H9 (cell line): ENCODE measurements around the gene DDX47. TPM values are rescaled to one million over a fixed set of nuclear protein-coding genes. Genes with fewer than 3 reads are reported as not detected.

Experiments used
- DNase-seq: peaks from one replicate; pipeline ENCODE4 v3.0.0-alpha.2; 2017
- H2AFZ ChIP-seq: one replicate; pipeline ENCODE4 v1.6.1; 2013; ENCODE audit warnings: mild to moderate bottlenecking, low read length, control low read depth, moderate library complexity
- H2AK5ac ChIP-seq: 2 replicates; pipeline ENCODE4 v1.6.1; 2013; ENCODE audit warnings: low read length, control low read depth, mixed read lengths; ENCODE audit not compliant: insufficient read length
- H2BK120ac ChIP-seq: one replicate; pipeline ENCODE4 v1.6.1; 2013; ENCODE audit warnings: low read depth, mild to moderate bottlenecking, low read length, control low read depth, inconsistent platforms; ENCODE audit not compliant: poor library complexity, severe bottlenecking
- H2BK12ac ChIP-seq: 2 replicates; pipeline ENCODE4 v1.6.1; 2013; ENCODE audit warnings: low read length, control low read depth, mixed read lengths, low read depth; ENCODE audit not compliant: insufficient read length
- H2BK15ac ChIP-seq: 2 replicates; pipeline ENCODE4 v1.6.1; 2013; ENCODE audit warnings: low read depth, low read length, control low read depth
- H2BK20ac ChIP-seq: one replicate; pipeline ENCODE4 v1.6.1; 2013; ENCODE audit warnings: low read depth, mild to moderate bottlenecking, low read length, control low read depth, inconsistent platforms; ENCODE audit not compliant: poor library complexity, severe bottlenecking
- H2BK5ac ChIP-seq: 2 replicates; pipeline ENCODE4 v1.6.1; 2013; ENCODE audit warnings: low read length, control low read depth, mixed read lengths; ENCODE audit not compliant: insufficient read length
- H3K14ac ChIP-seq: 2 replicates; pipeline ENCODE4 v1.6.1; 2013; ENCODE audit warnings: low read length, control low read depth; ENCODE audit not compliant: insufficient read depth
- H3K18ac ChIP-seq: 2 replicates; pipeline ENCODE4 v1.6.1; 2013; ENCODE audit warnings: low read depth, mild to moderate bottlenecking, mixed read lengths, low read length, control low read depth; ENCODE audit not compliant: insufficient read length
- H3K23ac ChIP-seq: 2 replicates; pipeline ENCODE4 v1.6.1; 2013; ENCODE audit warnings: low read length, control low read depth, mixed read lengths, low read depth; ENCODE audit not compliant: insufficient read length
- H3K23me2 ChIP-seq: 2 replicates; pipeline ENCODE4 v1.6.1; 2013; ENCODE audit warnings: low read depth, mild to moderate bottlenecking, mixed read lengths, low read length, control low read depth; ENCODE audit not compliant: insufficient read length, poor library complexity, severe bottlenecking
- H3K27ac ChIP-seq: 2 replicates; pipeline ENCODE4 v1.5.1; 2013; ENCODE audit warnings: low read length, control low read depth, mixed read lengths, low read depth; ENCODE audit not compliant: insufficient read length
- H3K27me3 ChIP-seq: 2 replicates; pipeline ENCODE4 v1.6.1; 2013; ENCODE audit warnings: low read length, control low read depth, inconsistent platforms; ENCODE audit not compliant: insufficient read depth
- H3K4ac ChIP-seq: 2 replicates; pipeline ENCODE4 v1.6.1; 2013; ENCODE audit warnings: low read depth, mild to moderate bottlenecking, control low read depth, inconsistent platforms, low read length, moderate library complexity
- H3K4me1 ChIP-seq: 2 replicates; pipeline ENCODE4 v1.6.1; 2013; ENCODE audit warnings: low read length, control low read depth, inconsistent platforms; ENCODE audit not compliant: insufficient read depth
- H3K4me2 ChIP-seq: 2 replicates; pipeline ENCODE4 v1.6.1; 2013; ENCODE audit warnings: low read length, control low read depth, mixed read lengths; ENCODE audit not compliant: insufficient read length, insufficient read depth
- H3K56ac ChIP-seq: 2 replicates; pipeline ENCODE4 v1.6.1; 2013; ENCODE audit warnings: low read depth, mild to moderate bottlenecking, mixed read lengths, low read length, control low read depth; ENCODE audit not compliant: insufficient read length
- H3K79me1 ChIP-seq: 2 replicates; pipeline ENCODE4 v1.6.1; 2013; ENCODE audit warnings: low read depth, mild to moderate bottlenecking, moderate library complexity, low read length, control low read depth, inconsistent platforms; ENCODE audit not compliant: insufficient read depth, poor library complexity, severe bottlenecking
- H3K79me2 ChIP-seq: 2 replicates; pipeline ENCODE4 v1.6.1; 2013; ENCODE audit warnings: low read length, control low read depth, inconsistent platforms; ENCODE audit not compliant: insufficient read depth
- H3K9ac ChIP-seq: 2 replicates; pipeline ENCODE4 v1.6.1; 2013; ENCODE audit warnings: low read length, control low read depth, mixed read lengths; ENCODE audit not compliant: insufficient read length; ENCODE audit errors: extremely low read depth
- H3K9me3 ChIP-seq: one replicate; pipeline ENCODE4 v1.6.1; 2013; ENCODE audit warnings: low read depth, low read length, inconsistent platforms; ENCODE audit not compliant: control insufficient read depth
- H3T11ph ChIP-seq: one replicate; pipeline ENCODE4 v1.6.1; 2013; ENCODE audit warnings: mild to moderate bottlenecking, low read length, control low read depth, inconsistent platforms
- H4K20me1 ChIP-seq: one replicate; pipeline ENCODE4 v1.6.1; 2013; ENCODE audit not compliant: control insufficient read depth, insufficient read length, insufficient read depth
- H4K5ac ChIP-seq: 2 replicates; pipeline ENCODE4 v1.6.1; 2013; ENCODE audit warnings: low read depth, mild to moderate bottlenecking, mixed read lengths, low read length, control low read depth; ENCODE audit not compliant: insufficient read length
- H4K8ac ChIP-seq: replicated peaks from 2 replicates; pipeline ENCODE4 v1.6.1; 2013; ENCODE audit warnings: low read length, control low read depth, mixed read lengths, low read depth; ENCODE audit not compliant: insufficient read length
- H4K91ac ChIP-seq: 2 replicates; pipeline ENCODE4 v1.6.1; 2013; ENCODE audit warnings: low read depth, mild to moderate bottlenecking, moderate library complexity, mixed read lengths, low read length, control low read depth; ENCODE audit not compliant: insufficient read length
- H3K27ac Mint-ChIP-seq, 3 experiments: 2 replicates in 2 of 3; 3 replicates in 1 of 3; pipeline ENCODE4 v1.8.0; 2020 to 2021; ENCODE audit warnings: mixed read lengths in 3 of 3, mild to moderate bottlenecking in 1 of 3, moderate library complexity in 1 of 3
- H3K27me3 Mint-ChIP-seq: 2 replicates; pipeline ENCODE4 v1.8.0; 2021; ENCODE audit warnings: low read depth, mild to moderate bottlenecking, moderate library complexity, mixed read lengths
- H3K36me3 Mint-ChIP-seq, 3 experiments: 2 replicates in 2 of 3; 3 replicates in 1 of 3; pipeline ENCODE4 v1.8.0; 2020 to 2021; ENCODE audit warnings: low read depth in 3 of 3, mixed read lengths in 3 of 3; ENCODE audit not compliant: insufficient read depth in 1 of 3
- H3K4me1 Mint-ChIP-seq, 2 experiments: 2 replicates each; pipeline ENCODE4 v1.8.0; 2020; ENCODE audit warnings: mixed read lengths in 2 of 2
- H3K4me3 Mint-ChIP-seq, 2 experiments: 2 replicates in 1 of 2; 3 replicates in 1 of 2; pipeline ENCODE4 v1.8.0; 2020 to 2021; ENCODE audit warnings: mild to moderate bottlenecking in 2 of 2, mixed read lengths in 2 of 2, moderate library complexity in 1 of 2
- H3K9me3 Mint-ChIP-seq, 2 experiments: 2 replicates in 1 of 2; 3 replicates in 1 of 2; pipeline ENCODE4 v1.8.0; 2020; ENCODE audit warnings: mild to moderate bottlenecking in 2 of 2, mixed read lengths in 2 of 2, moderate library complexity in 1 of 2
- WGBS: extraction: QIAGEN DNeasy Blood & Tissue Kit; methylation state at CpG from one replicate; pipeline ENCODE4 v1.1.7; 2013; ENCODE audit warnings: missing lambda C conversion rate, low lambda C conversion rate, mixed read lengths; ENCODE audit not compliant: insufficient read length; ENCODE audit errors: extremely low coverage; 5-methylcytosine and 5-hydroxymethylcytosine counted together
- long read RNA-seq: library from polyadenylated mRNA; unstranded; transcript quantifications from one replicate; pipeline ENCODE4 v2.0.0, GENCODE V29; 2020
- total RNA-seq: library from RNA; stranded (reverse); gene quantifications from 2 replicates; pipeline ENCODE4 v1.2.1, GENCODE V29; 2021
- TF ChIP-seq, protein P1 (sequence below): fragments of 200-600 bp; sonication (generic); conservative IDR thresholded peaks from 3 replicates; pipeline ENCODE4 v1.8.0; 2021; ENCODE audit warnings: antibody characterized with exemption, mild to moderate bottlenecking

The DDX47 gene
- 73.9 and 78.2 TPM in 2 replicates for total RNA-seq
- long read RNA-seq, transcript DDX47-201 (11 exons, 1,698 nt), result minor isoform, 15 of 575 reads
- long read RNA-seq, transcript DDX47-202 (12 exons, 1,817 nt), result major isoform, 546 of 575 reads
- long read RNA-seq, transcript DDX47-212 (11 exons, 2,357 nt), result minor isoform, 5 of 575 reads
- long read RNA-seq, partial matches to known transcripts, result 1 of 575 reads
- long read RNA-seq, other reads (novel, unspliced or antisense), result 4 of 575 reads

DNA sequence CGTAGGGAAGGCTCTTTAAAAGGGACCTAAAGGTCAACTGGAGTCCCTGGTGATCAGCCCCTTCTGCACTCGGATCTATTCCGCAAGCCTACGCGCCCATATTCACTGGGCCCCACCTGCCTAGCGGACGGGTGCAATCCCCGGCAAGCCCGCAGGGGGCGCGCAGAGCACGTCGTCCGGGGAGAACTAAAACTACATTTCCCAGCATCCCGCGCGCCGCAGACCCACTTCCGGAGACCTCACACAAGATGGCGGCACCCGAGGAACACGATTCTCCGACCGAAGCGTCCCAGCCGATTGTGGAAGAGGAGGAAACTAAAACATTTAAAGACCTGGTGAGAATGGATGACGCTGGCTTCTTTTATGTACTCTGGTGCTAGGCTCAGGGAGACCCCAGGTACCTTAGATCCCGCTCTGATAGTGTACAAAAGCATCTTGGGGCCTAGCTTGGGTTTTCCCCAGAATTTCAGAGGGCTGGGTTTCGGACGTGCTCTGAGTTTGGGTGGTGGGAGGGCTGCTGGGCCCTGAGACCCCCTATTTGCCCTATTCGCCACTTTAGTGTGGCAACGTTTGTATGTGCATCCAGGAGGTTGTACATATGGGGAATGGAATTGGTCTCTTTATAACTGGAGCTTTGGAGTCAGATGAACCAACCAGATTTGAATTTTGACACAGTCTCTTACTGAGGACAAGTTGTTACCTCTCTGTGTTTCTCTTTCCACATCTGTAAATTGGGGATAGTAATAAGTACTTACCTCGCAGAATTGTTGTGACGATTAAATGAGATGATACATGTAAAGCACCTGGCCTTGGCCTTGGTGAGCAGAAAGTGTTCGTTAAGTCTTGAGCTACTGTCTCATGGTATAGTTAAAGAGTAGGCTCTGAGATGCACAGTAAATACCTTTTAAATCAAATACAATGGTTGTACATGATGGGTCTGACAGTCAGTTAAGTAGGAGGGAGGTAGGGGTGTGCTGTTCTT is at the start of gene DDX47:
Gene DDX47, plus strand, starts transcription at position 227 of the 982 bp plus-strand sequence. Its CDS starts 22 bp downstream, at position 249.
- H3K27ac Mint-ChIP-seq, result peak within 1 kb of the TSS; percentile 95 to 98 (median 96)
- H3K27me3 Mint-ChIP-seq, result no peaks in the 10 kb centered on the region
- Histone ChIP-seq H3K27me3 (no peaks in the 10 kb centered on the region), H4K8ac (no peak within 1 kb of the TSS), H2BK20ac (no peak within 1 kb of the TSS), H2BK5ac (no peak within 1 kb of the TSS), H3K14ac (no peak within 1 kb of the TSS; the same call in 1 of the 2 replicates), H3K23me2 (peaks cover 3% of the 10 kb centered on the region), H3K4me1 (no peaks in the 10 kb centered on the region), H2AFZ (no peak within 1 kb of the TSS), H3K9me3 (no peaks in the 10 kb centered on the region), H3K79me1 (peaks cover 6% of the 10 kb centered on the region), H3K4ac (no peak within 1 kb of the TSS), H3K27ac (no peak within 1 kb of the TSS), H2BK120ac (no peak within 1 kb of the TSS), H3K79me2 (peaks cover 11% of the 10 kb centered on the region; the same call in 1 of the 2 replicates), H2AK5ac (no peak within 1 kb of the TSS), H3K9ac (peak within 1 kb of the TSS; percentile 93), H3K56ac (no peak within 1 kb of the TSS), H3K23ac (no peak within 1 kb of the TSS), H3T11ph (no peak within 1 kb of the TSS), H4K91ac (no peak within 1 kb of the TSS), H4K5ac (no peak within 1 kb of the TSS), H4K20me1 (no peaks in the 10 kb centered on the region), H3K4me2 (peak within 1 kb of the TSS; percentile 89), H2BK15ac (no peak within 1 kb of the TSS), H3K18ac (peak within 1 kb of the TSS; percentile 31), H2BK12ac (no peak within 1 kb of the TSS)
- TF ChIP-seq, protein P1, sequence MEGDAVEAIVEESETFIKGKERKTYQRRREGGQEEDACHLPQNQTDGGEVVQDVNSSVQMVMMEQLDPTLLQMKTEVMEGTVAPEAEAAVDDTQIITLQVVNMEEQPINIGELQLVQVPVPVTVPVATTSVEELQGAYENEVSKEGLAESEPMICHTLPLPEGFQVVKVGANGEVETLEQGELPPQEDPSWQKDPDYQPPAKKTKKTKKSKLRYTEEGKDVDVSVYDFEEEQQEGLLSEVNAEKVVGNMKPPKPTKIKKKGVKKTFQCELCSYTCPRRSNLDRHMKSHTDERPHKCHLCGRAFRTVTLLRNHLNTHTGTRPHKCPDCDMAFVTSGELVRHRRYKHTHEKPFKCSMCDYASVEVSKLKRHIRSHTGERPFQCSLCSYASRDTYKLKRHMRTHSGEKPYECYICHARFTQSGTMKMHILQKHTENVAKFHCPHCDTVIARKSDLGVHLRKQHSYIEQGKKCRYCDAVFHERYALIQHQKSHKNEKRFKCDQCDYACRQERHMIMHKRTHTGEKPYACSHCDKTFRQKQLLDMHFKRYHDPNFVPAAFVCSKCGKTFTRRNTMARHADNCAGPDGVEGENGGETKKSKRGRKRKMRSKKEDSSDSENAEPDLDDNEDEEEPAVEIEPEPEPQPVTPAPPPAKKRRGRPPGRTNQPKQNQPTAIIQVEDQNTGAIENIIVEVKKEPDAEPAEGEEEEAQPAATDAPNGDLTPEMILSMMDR, result peak; percentile 94
- peaks cover 0 to 5% of the 10 kb centered on the region in 2 experiments; a peak in 1 of 5 replicates for H3K9me3 Mint-ChIP-seq
- peaks cover 15 to 25% of the 10 kb centered on the region in 2 experiments for H3K4me1 Mint-ChIP-seq
- no CpG with 5 or more reads among the region's 35 CpGs for WGBS
- H3K36me3 Mint-ChIP-seq, result peaks cover 8 to 29% (median 22%) of the 10 kb centered on the region in 3 experiments; a peak in 6 of 7 replicates
- peak; percentile 97 for DNase-seq
- peak within 1 kb of the TSS; percentile 84 to 98 for H3K4me3 Mint-ChIP-seq
